ENCODE results near the gene ATF7IP2.
"Not testable (repeated sequence)": the region's sequence is repeated elsewhere in the genome, so short reads cannot be mapped to it uniquely, and the experiment has no call there.

ATF7IP2 gene

GRCh38 chr16:10502776-10503175, 116.9 kb downstream of the ATF7IP2 start:
- H3K4me3 ChIP-seq (replicated peaks; ENCODE audit: low read depth, low read length): no peak overlapping the region
- no peak for TF ChIP-seq CTCF (IDR thresholded peaks at IDR 0.05; ENCODE audit: low read length, missing control alignments)
- no peak for DNase-seq (ENCODE audit: low read depth)

DNA sequence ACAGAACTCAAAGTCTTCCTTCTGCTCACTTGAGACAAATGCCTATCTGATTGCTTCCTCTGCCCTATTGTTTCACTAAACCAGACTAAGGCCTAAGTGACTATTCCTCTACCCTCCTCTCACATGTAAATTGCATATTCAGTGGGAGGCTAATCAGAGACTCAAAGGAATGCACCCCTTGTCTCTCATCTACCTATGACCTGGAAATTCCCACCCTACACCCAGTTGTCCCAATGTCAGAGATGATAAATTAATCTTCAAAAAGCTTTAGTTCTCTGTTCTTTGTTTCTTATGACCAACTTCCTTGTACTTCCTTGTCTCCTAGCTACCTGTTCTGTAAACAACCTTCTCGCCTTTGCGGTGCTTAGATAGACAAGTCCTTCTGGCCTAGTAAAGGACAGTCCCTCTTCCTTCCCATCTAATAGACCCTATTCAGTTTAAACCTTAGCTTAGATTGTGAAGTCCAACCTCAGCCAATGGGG, 118.6 kb downstream of the ATF7IP2 start:
- no peak overlapping the region for H3K4me3 ChIP-seq (replicated peaks; ENCODE audit: low read depth, low read length)
- DNase-seq (ENCODE audit: low read depth): no peak
- TF ChIP-seq CTCF (IDR thresholded peaks at IDR 0.05; ENCODE audit: low read length, missing control alignments): no peak

DNA sequence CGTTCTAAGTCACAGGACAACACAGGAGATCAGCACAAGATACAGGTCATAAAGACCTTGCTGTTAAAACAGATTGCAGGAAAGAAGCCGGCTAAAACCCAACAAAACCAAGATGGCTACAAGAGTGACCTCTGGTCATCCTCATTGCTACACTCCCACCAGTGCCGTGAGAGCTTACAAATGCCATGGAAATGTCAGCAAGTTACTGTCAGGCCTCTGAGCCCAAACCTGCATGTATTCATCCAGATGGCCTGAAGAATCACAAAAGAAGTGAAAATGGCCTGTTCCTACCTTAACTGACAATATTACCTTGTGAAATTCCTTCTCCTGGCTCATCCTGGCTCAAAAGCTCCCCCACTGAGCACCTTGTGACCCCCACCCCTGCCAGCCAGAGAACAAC, 119.4 kb downstream of the ATF7IP2 start:
- not testable (repeated sequence) for DNase-seq (ENCODE audit: low read depth); H3K4me3 ChIP-seq (replicated peaks; ENCODE audit: low read depth, low read length)

GRCh38 chr16:10509534-10510025, 123.7 kb downstream of the ATF7IP2 start:
- TF ChIP-seq CTCF (IDR thresholded peaks at IDR 0.05; ENCODE audit: low read length, missing control alignments): peak; percentile 79
- peak; percentile 88 for DNase-seq (ENCODE audit: low read depth)
- H3K4me3 ChIP-seq (replicated peaks; ENCODE audit: low read depth, low read length): no peak overlapping the region

GRCh38 chr16:10510279-10510678, 124.4 kb downstream of the ATF7IP2 start:
- H3K4me3 ChIP-seq (replicated peaks; ENCODE audit: low read depth, low read length): no peak overlapping the region
- no peak for TF ChIP-seq CTCF (IDR thresholded peaks at IDR 0.05; ENCODE audit: low read length, missing control alignments)
- DNase-seq (ENCODE audit: low read depth): no peak

DNA sequence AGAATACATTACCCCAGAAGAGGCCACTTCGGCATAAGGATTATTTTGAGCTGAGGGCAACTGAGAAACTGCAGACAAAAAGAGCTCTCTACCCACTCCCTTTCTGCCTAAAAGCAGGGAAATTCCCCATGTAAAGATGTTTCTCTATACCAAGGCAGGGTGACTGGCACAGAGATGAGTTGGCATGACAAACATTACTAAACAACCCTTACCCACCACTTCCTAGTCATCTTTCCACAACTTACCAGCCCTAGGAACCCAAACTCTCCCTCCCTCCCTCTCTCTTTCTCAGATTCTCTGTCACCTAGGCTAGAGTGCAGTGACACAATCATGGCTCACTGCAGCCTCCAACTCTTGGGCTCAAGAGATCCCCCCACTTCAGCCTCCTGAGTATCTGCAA, 126.0 kb downstream of the ATF7IP2 start:
- DNase-seq (ENCODE audit: low read depth): no peak
- no peak for TF ChIP-seq CTCF (IDR thresholded peaks at IDR 0.05; ENCODE audit: low read length, missing control alignments)
- H3K4me3 ChIP-seq (replicated peaks; ENCODE audit: low read depth, low read length): no peak overlapping the region

DNA sequence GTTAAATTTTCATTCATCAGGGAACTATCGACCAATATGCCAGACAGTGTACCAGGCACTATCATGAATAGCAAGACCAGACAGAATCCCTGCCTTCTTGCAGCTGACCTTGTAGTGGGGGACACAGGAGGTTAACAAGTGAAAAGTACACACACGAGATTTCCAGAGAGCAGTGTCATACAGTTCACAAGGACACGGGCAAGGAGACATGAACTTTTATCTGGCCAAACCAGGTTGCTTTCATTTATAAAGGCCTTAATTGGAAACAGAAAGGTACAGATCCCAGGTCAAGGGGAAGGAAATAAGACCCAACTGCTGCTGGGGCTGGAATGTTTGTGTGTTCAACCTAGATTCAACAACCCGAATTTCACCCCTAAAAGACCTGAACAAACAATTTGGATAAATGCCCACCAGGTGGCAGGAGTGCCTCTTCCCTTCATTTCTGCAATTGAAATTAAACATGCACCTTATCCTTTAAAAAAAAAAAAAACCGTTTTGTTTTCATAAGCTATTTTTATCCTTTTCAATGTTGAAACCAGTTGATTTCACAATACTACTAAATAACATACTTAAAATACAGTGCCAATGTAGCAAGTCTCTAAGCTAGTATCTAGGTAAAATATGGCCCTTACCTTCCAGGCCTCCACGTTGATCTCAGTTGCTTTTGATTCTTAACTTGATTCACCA, 128.7 kb downstream of the ATF7IP2 start:
- DNase-seq (ENCODE audit: low read depth): peak; percentile 82
- no peak overlapping the region for H3K4me3 ChIP-seq (replicated peaks; ENCODE audit: low read depth, low read length)
- TF ChIP-seq CTCF (IDR thresholded peaks at IDR 0.05; ENCODE audit: low read length, missing control alignments): peak; percentile 49

All from fibroblast of pulmonary artery (primary cell).